A549 (cell line): ENCODE data around the gene DAZAP1. TPM values are rescaled to one million over a fixed set of nuclear protein-coding genes. Genes with fewer than 3 reads are reported as not detected.

Experiments used
- ATAC-seq, 2 experiments: fragments of 200-7000 bp in 1 of 2; fragments of >200 bp in 1 of 2; cut with Nextera tagmentation in 1 of 2; cut with Tn5 transposase in 1 of 2; 3 replicates each; pipeline versions ENCODE4 v1.8.0 to v1.9.1; 2018 to 2020; ENCODE audit warnings: mild to moderate bottlenecking in 1 of 2, moderate library complexity in 1 of 2
- CTCF ChIA-PET: fragments of 300-600 bp; sonication (Branson Sonifier 250); formaldehyde crosslinking; extraction: SDS; loops from one replicate; lab custom pipeline; 2021; ENCODE audit warnings: antibody characterized with exemption, inconsistent platforms; lab: Yijun Ruan, JAX
- POLR2A ChIA-PET: fragments of 350-600 bp; formaldehyde crosslinking; extraction: SDS; loops from one replicate; lab custom pipeline; 2021; ENCODE audit warnings: antibody characterized with exemption, inconsistent platforms; lab: Yijun Ruan, JAX
- DNase-seq, 2 experiments: peaks; one replicate each; pipeline versions ENCODE4 v3.0.0 to v3.0.0-alpha.2; 2011 to 2016; ENCODE audit warnings: low read depth in 1 of 2, low spot score in 1 of 2
- FAIRE-seq: peaks from 2 replicates; lab custom pipeline; 2011; peaks lifted over from hg19 to GRCh38; lab: Jason Lieb, UNC
- H3K27ac ChIP-seq, 2 experiments: fragments of >200 bp; sonication (Bioruptor Twin); formaldehyde crosslinking; 3 replicates each; pipeline ENCODE4 v1.5.1; 2016 to 2017
- H3K4me1 ChIP-seq: fragments of >200 bp; sonication (Bioruptor Twin); formaldehyde crosslinking; 3 replicates; pipeline ENCODE4 v1.6.1; 2016
- H3K4me2 ChIP-seq: fragments of >200 bp; sonication (Bioruptor Twin); formaldehyde crosslinking; 3 replicates; pipeline ENCODE4 v1.6.1; 2016
- H3K4me3 ChIP-seq: fragments of >200 bp; sonication (Bioruptor Twin); formaldehyde crosslinking; 3 replicates; pipeline ENCODE4 v1.5.1; 2016
- H3K9me3 ChIP-seq: fragments of >200 bp; sonication (Bioruptor Twin); formaldehyde crosslinking; 3 replicates; pipeline ENCODE4 v1.6.1; 2016
- ATOH8 ChIP-seq: fragments of 250-450 bp; sonication (Bioruptor Pico); IDR thresholded peaks from 2 replicates; pipeline ENCODE4 v1.5.0; 2020; ENCODE audit warnings: low read depth, mild to moderate bottlenecking, moderate library complexity
- CBX2 ChIP-seq: fragments of 200-600 bp; sonication (generic); IDR thresholded peaks from 2 replicates; pipeline ENCODE4 v1.6.1; 2016; ENCODE audit warnings: low read depth, mild to moderate bottlenecking, borderline replicate concordance
- CHD4 ChIP-seq: fragments of 200-600 bp; sonication (generic); IDR thresholded peaks from 2 replicates; pipeline ENCODE4 v1.6.1; 2016; ENCODE audit warnings: antibody characterized with exemption, mild to moderate bottlenecking, borderline replicate concordance
- EHF ChIP-seq: fragments of 250-450 bp; sonication (Bioruptor Pico); IDR thresholded peaks from 2 replicates; pipeline ENCODE4 v1.5.0; 2020; ENCODE audit warnings: mild to moderate bottlenecking
- ELK1 ChIP-seq: fragments of 150-350 bp; IDR thresholded peaks from 2 replicates; pipeline ENCODE4 v1.6.1; 2014; ENCODE audit warnings: low read depth, mild to moderate bottlenecking, low read length
- ESRRA ChIP-seq: fragments of 150-350 bp; IDR thresholded peaks from 2 replicates; pipeline ENCODE4 v1.6.1; 2014; ENCODE audit warnings: mild to moderate bottlenecking, low read length, borderline replicate concordance
- FOSL2 ChIP-seq, 2 experiments: fragments of 450-650 bp in 1 of 2; fragments of >200 bp in 1 of 2; sonication (Bioruptor Twin) in 1 of 2; formaldehyde crosslinking; IDR thresholded peaks; 2 replicates each; pipeline versions ENCODE4 v1.5.0 to v1.6.1; 2016 to 2020; ENCODE audit warnings: mild to moderate bottlenecking in 1 of 2, moderate library complexity in 1 of 2
- HMGXB4 ChIP-seq: fragments of 250-450 bp; sonication (Bioruptor Pico); IDR thresholded peaks from 2 replicates; pipeline ENCODE4 v1.5.0; 2021; ENCODE audit warnings: mild to moderate bottlenecking, moderate library complexity, borderline replicate concordance
- JUNB ChIP-seq: fragments of >200 bp; sonication (Bioruptor Twin); formaldehyde crosslinking; IDR thresholded peaks from 2 replicates; pipeline ENCODE4 v1.6.1; 2016
- MYC ChIP-seq: IDR thresholded peaks from 2 replicates; pipeline ENCODE4 v1.6.1; 2012; ENCODE audit warnings: mild to moderate bottlenecking, inconsistent platforms, low read length, improper control_type of control experiment, borderline replicate concordance
- PBX3 ChIP-seq: IDR thresholded peaks from 2 replicates; pipeline ENCODE4 v1.6.1; 2012
- POLR2AphosphoS2 ChIP-seq: conservative IDR thresholded peaks from 2 replicates; pipeline ENCODE4 v1.6.1; 2012; ENCODE audit warnings: low read length, improper control_type of control experiment, inconsistent platforms
- RARB ChIP-seq: fragments of 250-450 bp; sonication (Bioruptor Pico); IDR thresholded peaks from 2 replicates; pipeline ENCODE4 v1.8.0; 2021; ENCODE audit warnings: mild to moderate bottlenecking, moderate library complexity
- RCOR1 ChIP-seq: fragments of 150-350 bp; IDR thresholded peaks from 2 replicates; pipeline ENCODE4 v1.6.1; 2014; ENCODE audit warnings: antibody characterized with exemption, low read length, low read depth
- REST ChIP-seq: fragments of 200-600 bp; sonication (generic); IDR thresholded peaks from 2 replicates; pipeline ENCODE4 v1.6.1; 2016; ENCODE audit warnings: antibody characterized with exemption, mild to moderate bottlenecking, moderate library complexity
- SREBF2 ChIP-seq: fragments of 450-650 bp; IDR thresholded peaks from 2 replicates; pipeline ENCODE4 v1.6.1; 2014; ENCODE audit warnings: mild to moderate bottlenecking, moderate library complexity
- WGBS: methylation state at CpG from one replicate; pipeline ENCODE4 v1.1.6; 2017; ENCODE audit errors: missing lambda C conversion rate; 5-methylcytosine and 5-hydroxymethylcytosine counted together
- polyA plus RNA-seq, 4 experiments: library from polyadenylated mRNA; depleted of rRNA in 3 of 4; stranded (reverse); fragments of >200 nt; fragmentation: RNase III in 1 of 4; extraction: RNeasy Plus Mini Kit Qiagen cat#74134 plus additional on column Dnase treatment in 1 of 4; gene quantifications; 2 replicates in 3 of 4; 3 replicates in 1 of 4; pipeline ENCODE4 v1.2.3, GENCODE V29; 2011 to 2017

Gene DAZAP1
- polyA plus RNA-seq, 2 of the 4 experiments (the other 2 are of a cell fraction): 58.9 to 86.3 TPM

GRCh38 chr19:1361601-1362386 lies 45.6 kb upstream of the DAZAP1 start:
- no peak overlapping the region for H3K4me3 ChIP-seq
- TF ChIP-seq EHF (CRISPR knock-in tag): no peak
- TF ChIP-seq FOSL2 (IDR thresholded peaks at IDR 0.05): no peak
- TF ChIP-seq FOSL2 (CRISPR knock-in tag; IDR thresholded peaks at IDR 0.05): peak; percentile 87
- peaks cover 9% of the 10 kb centered on the region; the same call in 2 of the 3 replicates for H3K4me1 ChIP-seq
- peak overlapping the region; percentile 25; the same call in 1 of the 3 replicates for H3K4me2 ChIP-seq
- no peak for DNase-seq
- ATAC-seq: no peak
- peak overlapping the region in 1 of 2 experiments; percentile 20; a peak in 1 of 6 replicates for H3K27ac ChIP-seq
- FAIRE-seq: no peak
- H3K9me3 ChIP-seq: no peaks in the 10 kb centered on the region
- POLR2A ChIA-PET: no interaction called here
- WGBS: 85% methylated on average over 30 of the region's 30 CpGs
- CTCF ChIA-PET: interaction anchor here (2.4 kb wide), 1 partner anchor 82 kb away, joined by 10 read pairs; no protein-coding TSS in a partner anchor

GRCh38 chr19:1362387-1363257 lies 44.8 kb upstream of the DAZAP1 start:
- no peak for DNase-seq
- FAIRE-seq: no peak
- Histone ChIP-seq H3K4me1 (peaks cover 9% of the 10 kb centered on the region; the same call in 2 of the 3 replicates), H3K4me3 (no peak overlapping the region), H3K9me3 (no peaks in the 10 kb centered on the region), H3K27ac (peak overlapping the region in 1 of 2 experiments; percentile 16; a peak in 1 of 6 replicates), H3K4me2 (no peak overlapping the region; the same call in 2 of the 3 replicates)
- no peak for ATAC-seq
- ChIA-PET POLR2A (no interaction called here), CTCF (interaction anchor here (1.0 kb wide), 1 partner anchor 48 kb away, joined by 7 read pairs; no protein-coding TSS in a partner anchor)
- 92% methylated on average over 42 of the region's 42 CpGs for WGBS
- TF ChIP-seq POLR2AphosphoS2: no peak
- no peak for TF ChIP-seq RARB (CRISPR knock-in tag)
- TF ChIP-seq ELK1: no peak
- TF ChIP-seq ESRRA: no peak
- TF ChIP-seq RCOR1: no peak
- no peak for TF ChIP-seq JUNB
- TF ChIP-seq REST: no peak
- no peak for TF ChIP-seq HMGXB4 (CRISPR knock-in tag)

GRCh38 chr19:1363599-1363998 lies 43.8 kb upstream of the DAZAP1 start:
- POLR2A ChIA-PET: no interaction called here
- CTCF ChIA-PET: interaction anchor here (1.0 kb wide), 1 partner anchor 49 kb away, joined by 7 read pairs; no protein-coding TSS in a partner anchor
- FAIRE-seq: no peak
- no peak for TF ChIP-seq ATOH8
- TF ChIP-seq CHD4: no peak
- TF ChIP-seq SREBF2: no peak
- TF ChIP-seq MYC: no peak
- TF ChIP-seq PBX3: no peak
- TF ChIP-seq CBX2: no peak
- TF ChIP-seq ELK1: no peak
- Histone ChIP-seq H3K4me2 (no peak overlapping the region), H3K27ac (no peak overlapping the region), H3K4me3 (no peak overlapping the region), H3K4me1 (peaks cover 9% of the 10 kb centered on the region; the same call in 2 of the 3 replicates), H3K9me3 (no peaks in the 10 kb centered on the region)
- WGBS: 90% methylated on average over 10 of the region's 10 CpGs
- ATAC-seq: no peak
- no peak for DNase-seq
